ENCODE data around the gene DCLRE1C. TPM values are rescaled to one million over a fixed set of nuclear protein-coding genes. Genes with fewer than 3 reads are reported as not detected.

Gene DCLRE1C
- total RNA-seq, 1 donor from 2014 or later = 13.5 TPM

DNA sequence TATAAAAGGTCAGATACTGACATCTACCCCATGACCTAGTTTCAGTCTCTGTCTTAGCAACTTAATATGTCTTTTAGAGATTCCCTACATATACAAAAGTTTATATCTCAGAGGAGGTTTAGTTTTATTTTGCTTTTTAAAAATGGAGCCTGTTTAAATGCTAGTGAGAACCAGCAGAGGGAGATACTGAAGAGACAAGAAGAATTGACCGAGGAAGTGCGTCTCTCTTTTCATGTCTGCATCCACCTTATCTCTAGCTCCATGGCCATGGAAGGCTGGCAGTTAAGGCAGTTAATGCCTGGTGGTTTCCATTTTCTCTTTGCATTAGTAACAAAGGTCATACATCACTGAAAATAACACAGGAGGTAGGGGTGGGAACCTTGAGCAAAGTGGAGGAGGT, 64.6 kb downstream of the DCLRE1C start:
- intact Hi-C loops (cut with DNase I) = no loop called here
- no peak for DNase-seq (ENCODE audit: extremely low spot score in 2 of 2)
- Histone ChIP-seq H3K36me3 (no peaks in the 10 kb centered on the region), H3K4me1 (no peaks in the 10 kb centered on the region), H3K4me3 (no peak overlapping the region), H3K27me3 (no peaks in the 10 kb centered on the region), H3K27ac (no peak overlapping the region), H3K9me3 (no peaks in the 10 kb centered on the region)
- TF ChIP-seq, protein P1, sequence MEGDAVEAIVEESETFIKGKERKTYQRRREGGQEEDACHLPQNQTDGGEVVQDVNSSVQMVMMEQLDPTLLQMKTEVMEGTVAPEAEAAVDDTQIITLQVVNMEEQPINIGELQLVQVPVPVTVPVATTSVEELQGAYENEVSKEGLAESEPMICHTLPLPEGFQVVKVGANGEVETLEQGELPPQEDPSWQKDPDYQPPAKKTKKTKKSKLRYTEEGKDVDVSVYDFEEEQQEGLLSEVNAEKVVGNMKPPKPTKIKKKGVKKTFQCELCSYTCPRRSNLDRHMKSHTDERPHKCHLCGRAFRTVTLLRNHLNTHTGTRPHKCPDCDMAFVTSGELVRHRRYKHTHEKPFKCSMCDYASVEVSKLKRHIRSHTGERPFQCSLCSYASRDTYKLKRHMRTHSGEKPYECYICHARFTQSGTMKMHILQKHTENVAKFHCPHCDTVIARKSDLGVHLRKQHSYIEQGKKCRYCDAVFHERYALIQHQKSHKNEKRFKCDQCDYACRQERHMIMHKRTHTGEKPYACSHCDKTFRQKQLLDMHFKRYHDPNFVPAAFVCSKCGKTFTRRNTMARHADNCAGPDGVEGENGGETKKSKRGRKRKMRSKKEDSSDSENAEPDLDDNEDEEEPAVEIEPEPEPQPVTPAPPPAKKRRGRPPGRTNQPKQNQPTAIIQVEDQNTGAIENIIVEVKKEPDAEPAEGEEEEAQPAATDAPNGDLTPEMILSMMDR (IDR thresholded peaks at IDR 0.05) = no peak
- no peak for TF ChIP-seq POLR2A (IDR thresholded peaks at IDR 0.05)
- TF ChIP-seq POLR2AphosphoS5 (IDR thresholded peaks at IDR 0.05; ENCODE audit: insufficient read depth in 1 of 2, low read depth in 1 of 2) = no peak

DNA sequence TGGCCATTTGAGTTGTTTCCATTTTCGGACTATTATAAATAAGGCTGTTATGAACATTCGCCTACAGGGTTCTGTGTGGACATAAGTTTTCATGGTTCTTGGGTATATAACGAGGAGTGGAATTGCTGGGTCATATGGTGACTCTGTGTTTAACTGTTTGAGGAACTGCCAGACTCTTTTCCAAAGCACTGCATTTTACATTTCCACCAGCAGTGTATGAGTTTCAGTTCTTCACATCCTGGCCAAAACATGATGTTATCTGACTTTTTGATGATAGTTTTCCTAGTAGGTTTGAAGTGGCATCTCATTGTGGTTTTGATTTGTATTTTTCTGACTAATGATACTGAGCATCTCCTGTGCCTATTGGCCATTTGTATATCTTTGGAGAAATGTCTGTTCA, 69.8 kb downstream of the DCLRE1C start:
- Histone ChIP-seq H3K27me3 (no peaks in the 10 kb centered on the region), H3K36me3 (no peaks in the 10 kb centered on the region), H3K9me3 (no peaks in the 10 kb centered on the region), H3K27ac (no peak overlapping the region), H3K4me3 (no peak overlapping the region), H3K4me1 (peaks cover 14% of the 10 kb centered on the region)
- no peak for TF ChIP-seq POLR2A (IDR thresholded peaks at IDR 0.05)
- no peak for TF ChIP-seq POLR2AphosphoS5 (IDR thresholded peaks at IDR 0.05; ENCODE audit: insufficient read depth in 1 of 2, low read depth in 1 of 2)
- TF ChIP-seq, protein P1 (IDR thresholded peaks at IDR 0.05) = no peak
- no peak for DNase-seq (ENCODE audit: extremely low spot score in 2 of 2)
- intact Hi-C loops (cut with DNase I) = no loop called here

DNA sequence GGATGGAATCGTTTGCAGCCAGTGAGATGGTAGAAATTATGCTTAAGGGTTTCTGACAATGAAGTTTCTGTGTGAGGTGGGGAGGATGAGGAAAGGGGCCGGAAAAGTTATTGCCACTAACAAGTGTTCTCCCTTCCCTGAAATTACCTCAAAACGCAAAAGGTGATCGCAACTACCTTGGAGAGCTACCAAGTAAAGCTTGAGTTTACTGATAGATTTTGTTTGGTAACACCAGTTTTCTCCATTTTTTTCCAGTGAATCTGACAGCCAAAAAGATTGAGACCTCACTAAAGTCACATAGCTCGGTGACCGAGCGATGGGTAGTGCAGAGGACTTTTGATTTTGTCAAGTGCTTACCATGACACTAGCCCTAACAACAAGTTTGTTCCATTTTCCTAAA, 73.7 kb downstream of the DCLRE1C start:
- Histone ChIP-seq H3K27me3 (no peaks in the 10 kb centered on the region), H3K36me3 (no peaks in the 10 kb centered on the region), H3K4me1 (peaks cover 26% of the 10 kb centered on the region), H3K4me3 (no peak overlapping the region), H3K9me3 (no peaks in the 10 kb centered on the region), H3K27ac (no peak overlapping the region)
- intact Hi-C loops (cut with DNase I) = no loop called here
- DNase-seq (ENCODE audit: extremely low spot score in 2 of 2) = no peak
- TF ChIP-seq, protein P1 (IDR thresholded peaks at IDR 0.05) = no peak
- no peak for TF ChIP-seq POLR2A (IDR thresholded peaks at IDR 0.05)
- TF ChIP-seq POLR2AphosphoS5 (IDR thresholded peaks at IDR 0.05; ENCODE audit: insufficient read depth in 1 of 2, low read depth in 1 of 2) = no peak

DNA sequence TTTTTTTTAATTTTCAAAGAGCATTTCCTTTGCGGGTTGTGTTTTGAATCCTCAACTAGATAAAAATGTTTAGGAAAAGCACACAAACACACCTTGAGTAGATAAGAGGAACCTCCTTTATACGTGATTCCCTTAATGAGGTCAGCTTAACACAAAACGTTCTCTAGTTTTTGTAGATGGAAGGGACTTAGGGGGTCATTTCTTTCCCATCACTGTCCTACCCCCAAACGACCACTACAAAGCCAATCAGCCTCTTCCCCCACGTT, 74.0 kb downstream of the DCLRE1C start:
- Histone ChIP-seq H3K4me3 (peak overlapping the region; percentile 81 to 97), H3K4me1 (peaks cover 26% of the 10 kb centered on the region), H3K27ac (no peak overlapping the region), H3K9me3 (no peaks in the 10 kb centered on the region), H3K36me3 (no peaks in the 10 kb centered on the region), H3K27me3 (no peaks in the 10 kb centered on the region)
- DNase-seq (ENCODE audit: extremely low spot score in 2 of 2) = no peak
- no peak for TF ChIP-seq POLR2A (IDR thresholded peaks at IDR 0.05)
- TF ChIP-seq, protein P1 (IDR thresholded peaks at IDR 0.05) = no peak
- no peak for TF ChIP-seq POLR2AphosphoS5 (IDR thresholded peaks at IDR 0.05; ENCODE audit: insufficient read depth in 1 of 2, low read depth in 1 of 2)
- intact Hi-C loops (cut with DNase I) = no loop called here

DNA sequence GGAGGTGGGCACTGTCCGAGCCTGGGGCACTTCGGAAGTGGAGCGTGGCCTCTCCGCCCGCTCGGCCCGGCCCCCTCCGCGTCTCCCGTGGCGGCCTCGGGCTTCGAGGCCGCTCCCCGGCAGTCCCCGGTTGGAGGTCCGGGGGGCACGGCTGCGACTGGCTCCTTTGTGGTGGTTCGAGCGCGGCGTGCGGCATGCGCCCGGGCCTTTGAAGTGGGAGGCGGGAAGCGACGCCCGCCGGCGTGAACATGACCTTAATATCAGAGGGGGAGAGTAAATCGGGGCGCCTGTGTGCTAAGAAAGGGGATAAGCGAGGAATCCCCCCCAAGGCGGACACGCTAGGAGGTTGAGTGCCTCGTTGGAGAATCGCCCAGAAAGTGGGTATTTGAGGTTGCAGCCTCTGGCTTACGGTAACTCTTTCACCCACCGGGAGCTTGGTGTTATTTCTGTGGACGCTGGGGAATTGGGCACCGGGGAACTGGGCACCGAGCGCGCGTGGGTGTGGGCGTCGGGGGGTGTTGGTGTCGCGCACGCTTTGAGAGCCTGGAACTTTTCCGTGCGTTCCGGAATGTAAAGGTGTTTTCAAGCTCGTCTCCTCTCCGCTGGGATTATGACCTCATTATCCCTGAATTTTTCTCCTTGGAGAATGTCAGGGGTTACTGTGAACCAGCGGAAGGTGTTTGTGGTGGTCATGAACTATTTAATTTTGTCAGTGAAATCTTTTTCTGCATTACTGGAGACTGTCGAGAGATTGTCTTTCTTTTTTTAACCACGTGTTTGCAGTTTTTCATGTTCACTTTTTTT, 74.6 kb downstream of the DCLRE1C start:
- TF ChIP-seq, protein P1 (IDR thresholded peaks at IDR 0.05) = no peak
- TF ChIP-seq POLR2A (IDR thresholded peaks at IDR 0.05) (no peak), POLR2AphosphoS5 (IDR thresholded peaks at IDR 0.05; ENCODE audit: insufficient read depth in 1 of 2, low read depth in 1 of 2) (no peak)
- Histone ChIP-seq H3K27me3 (no peaks in the 10 kb centered on the region), H3K4me1 (peaks cover 26% of the 10 kb centered on the region), H3K36me3 (no peaks in the 10 kb centered on the region), H3K27ac (peak overlapping the region; percentile 88), H3K4me3 (peak overlapping the region; percentile 81 to 97), H3K9me3 (no peaks in the 10 kb centered on the region)
- intact Hi-C loops (cut with DNase I) = no loop called here
- DNase-seq (ENCODE audit: extremely low spot score in 2 of 2) = no peak
